HT1080 (cell line): ENCODE results near the gene SKI. TPM values are rescaled to one million over a fixed set of nuclear protein-coding genes. Genes with fewer than 3 reads are reported as not detected.
A peak's percentile ranks its signal among the peaks of the same experiment; 100 is the strongest.
"Not testable (repeated sequence)": the region's sequence is repeated elsewhere in the genome, so short reads cannot be mapped to it uniquely, and the experiment has no call there.

ENCODE experiments used
- DNase-seq: peaks from one replicate; pipeline ENCODE4 v3.0.0-alpha.2; 2015; ENCODE audit warnings: low read depth
- total RNA-seq: library from RNA; depleted of rRNA; stranded (reverse); fragments of >200 nt; shearing (Covaris generic); gene quantifications from 2 replicates; pipeline ENCODE4 v1.2.3, GENCODE V29; 2014

SKI gene
- total RNA-seq, 1 experiment from 2014 or later, result 18.0 TPM

GRCh38 chr1:2242814-2243725 lies 15.0 kb downstream of the SKI start:
- DNase-seq, result no peak

GRCh38 chr1:2247045-2247394 lies 18.9 kb downstream of the SKI start:
- not testable (repeated sequence) for DNase-seq

GRCh38 chr1:2247760-2248126 lies 19.6 kb downstream of the SKI start:
- no peak for DNase-seq

GRCh38 chr1:2248127-2248826 lies 20.2 kb downstream of the SKI start:
- no peak for DNase-seq

GRCh38 chr1:2248854-2249558 lies 20.9 kb downstream of the SKI start:
- DNase-seq, result no peak

GRCh38 chr1:2249559-2249906 lies 21.4 kb downstream of the SKI start:
- no peak for DNase-seq

- DNase-seq, result no peak
Measured at GRCh38 chr1:2250721-2251281, 22.7 kb downstream of the SKI start.

GRCh38 chr1:2251363-2251762 lies 23.2 kb downstream of the SKI start:
- no peak for DNase-seq

- DNase-seq, result no peak
Measured at GRCh38 chr1:2251786-2252185, 23.7 kb downstream of the SKI start.

- DNase-seq, result no peak
Measured at GRCh38 chr1:2252423-2252822, 24.3 kb downstream of the SKI start.

GRCh38 chr1:2253036-2253796 lies 25.1 kb downstream of the SKI start:
- DNase-seq, result no peak

GRCh38 chr1:2253797-2254480 lies 25.8 kb downstream of the SKI start:
- DNase-seq, result no peak

- DNase-seq, result no peak
Measured at GRCh38 chr1:2255047-2255419, 26.9 kb downstream of the SKI start.

GRCh38 chr1:2255420-2256369 lies 27.6 kb downstream of the SKI start:
- peak; percentile 91 for DNase-seq

- DNase-seq, result no peak
Measured at GRCh38 chr1:2256435-2257244, 28.5 kb downstream of the SKI start.

GRCh38 chr1:2257245-2257627 lies 29.1 kb downstream of the SKI start:
- no peak for DNase-seq

- no peak for DNase-seq
Measured at GRCh38 chr1:2258122-2258681, 30.1 kb downstream of the SKI start.

GRCh38 chr1:2258996-2259395 lies 30.9 kb downstream of the SKI start:
- no peak for DNase-seq
